Kidney (tissue), 14 donors: ENCODE measurements around the gene TSGA10IP. TPM values are rescaled to one million over a fixed set of nuclear protein-coding genes. Genes with fewer than 3 reads are reported as not detected.

Source experiments
- DNase-seq, 5 donors: peaks; one replicate each; pipeline ENCODE4 v3.0.0-alpha.2; 2013 to 2020
- FAIRE-seq: peaks from 2 replicates; lab custom pipeline; 2012; peaks lifted over from hg19 to GRCh38; lab: Jason Lieb, UNC
- H3K27ac ChIP-seq, 2 donors: one replicate each; pipeline ENCODE4 v1.7.0; 2013; ENCODE audit warnings: low read depth in 2 of 2, low read length in 2 of 2, inconsistent platforms in 1 of 2
- H3K27me3 ChIP-seq: one replicate; pipeline ENCODE4 v1.7.1; 2013; ENCODE audit warnings: low read length, inconsistent platforms; ENCODE audit not compliant: control insufficient read depth, insufficient read depth
- H3K36me3 ChIP-seq, 3 donors: one replicate each; pipeline versions ENCODE4 v1.7.0 to v1.7.1; 2013; ENCODE audit warnings: low read length in 3 of 3, control low read depth in 1 of 3, inconsistent platforms in 1 of 3; ENCODE audit not compliant: insufficient read depth in 3 of 3, control insufficient read depth in 2 of 3
- H3K4me1 ChIP-seq, 3 donors: one replicate each; pipeline versions ENCODE4 v1.7.0 to v1.7.1; 2013; ENCODE audit warnings: low read length in 3 of 3, inconsistent platforms in 1 of 3, low read depth in 1 of 3; ENCODE audit not compliant: control insufficient read depth in 2 of 3, insufficient read depth in 2 of 3
- H3K4me3 ChIP-seq, 3 donors: one replicate each; pipeline versions ENCODE4 v1.7.0 to v1.8.1; 2013; ENCODE audit warnings: low read length in 3 of 3, control low read depth in 1 of 3, inconsistent platforms in 1 of 3
- H3K9ac ChIP-seq, 3 donors: one replicate each; pipeline versions ENCODE4 v1.7.0 to v1.7.1; 2013; ENCODE audit warnings: low read length in 3 of 3, control low read depth in 1 of 3, inconsistent platforms in 1 of 3
- H3K9me3 ChIP-seq, 3 donors: one replicate each; pipeline versions ENCODE4 v1.7.0 to v1.7.1; 2013; ENCODE audit warnings: low read length in 3 of 3, control low read depth in 1 of 3, inconsistent platforms in 1 of 3; ENCODE audit not compliant: control insufficient read depth in 2 of 3, insufficient read depth in 1 of 3
- intact Hi-C: fragments of 100-400 bp; cut with DNase I; formaldehyde crosslinking; loops from one replicate; pipeline ENCODE4 v1.11.1; 2022
- polyA plus RNA-seq: library from polyadenylated mRNA; stranded (reverse); fragments of 350-450 nt; fragmentation: Illumina TruSeq; extraction: RNeasy Lipid Tissue Mini Kit (QIAGEN cat#74804); gene quantifications from one replicate; pipeline ENCODE4 v1.2.3, GENCODE V29; 2014; ENCODE audit warnings: low read depth, low replicate concordance; ENCODE audit not compliant: insufficient read depth
- total RNA-seq: library from RNA; stranded (reverse); fragmentation: NEBNext Ultra II Directional; extraction: Animal tissue kit (Norgen Biotek cat#: 25700); gene quantifications from one replicate; pipeline ENCODE4 v1.2.1, GENCODE V29; 2021
- TF ChIP-seq, protein P1 (sequence below): IDR thresholded peaks from 3 replicates; pipeline ENCODE4 v1.5.1; 2012; ENCODE audit warnings: mild to moderate bottlenecking, moderate library complexity, borderline replicate concordance; ENCODE audit not compliant: insufficient read depth; ENCODE audit errors: extremely low read depth
- donor health status: control.
- donor health status: control.
- donor health status: control.
- donor health status: control.
- donor health status: control.
- donor health status: DM: yes; HTN: yes; CAD: no.
- donor health status: Normal renal cell carcinoma (clear cell type).

TSGA10IP gene
- total and polyA plus RNA-seq, 2 donors from 2014 or later: not detected

DNA sequence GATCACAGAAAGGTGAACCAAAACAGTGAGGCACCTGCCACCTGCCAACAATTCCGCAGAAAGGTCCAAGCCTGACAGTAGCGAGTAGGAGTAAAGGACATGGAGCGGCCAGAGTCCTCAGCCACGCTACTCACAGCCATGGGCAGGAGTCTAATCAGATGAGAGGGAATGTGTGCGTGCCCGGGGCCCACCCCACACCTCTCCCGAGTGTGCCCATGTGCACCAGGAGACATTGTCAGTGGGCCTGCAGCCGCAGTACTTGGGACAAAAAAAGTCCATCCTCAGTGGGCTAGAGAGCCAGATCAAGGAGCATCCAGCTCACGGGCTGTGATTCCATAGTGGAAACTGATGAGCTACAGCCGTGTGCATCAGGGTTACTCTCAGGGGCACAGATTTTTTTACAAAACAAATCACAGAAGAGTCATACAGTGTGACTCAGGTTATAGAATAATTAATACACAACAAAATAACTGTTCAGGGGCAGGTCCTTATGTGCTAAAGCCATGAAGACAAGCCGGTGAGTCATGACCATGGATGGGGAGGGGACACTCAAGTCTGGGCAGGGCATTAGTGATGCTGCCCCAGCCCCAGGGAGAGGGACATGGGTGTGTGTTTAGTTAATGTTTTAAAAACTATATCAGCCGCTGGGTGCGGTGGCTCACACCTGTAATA is 28.3 kb downstream of the TSGA10IP start:
- intact Hi-C loops: no loop called here
- DNase-seq: no peak

DNA sequence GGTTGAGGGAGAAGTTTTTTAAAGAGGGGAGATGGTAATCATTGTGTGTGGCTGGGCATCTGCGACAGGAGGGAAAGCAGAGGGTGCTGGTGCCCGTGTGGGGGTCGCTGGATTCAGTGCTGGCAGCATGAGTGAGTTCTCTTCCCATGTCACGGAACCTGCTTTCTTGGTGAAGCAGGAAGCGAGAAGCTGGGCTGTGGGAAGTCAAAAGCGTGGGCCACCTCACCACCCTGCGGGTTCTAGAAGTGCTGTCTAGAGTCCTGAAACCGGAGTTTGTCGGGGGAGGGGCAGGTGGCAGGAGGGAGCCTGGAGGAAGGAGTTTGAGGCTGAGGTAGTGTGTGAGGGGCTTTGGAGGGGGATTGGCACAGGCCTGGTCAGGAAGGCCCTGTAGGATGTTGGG is 30.5 kb downstream of the TSGA10IP start:
- DNase-seq (peak in 1 of 5 donors; percentile 51), FAIRE-seq (no peak)
- H3K4me3 ChIP-seq: no peak overlapping the region
- TF ChIP-seq, protein P1, sequence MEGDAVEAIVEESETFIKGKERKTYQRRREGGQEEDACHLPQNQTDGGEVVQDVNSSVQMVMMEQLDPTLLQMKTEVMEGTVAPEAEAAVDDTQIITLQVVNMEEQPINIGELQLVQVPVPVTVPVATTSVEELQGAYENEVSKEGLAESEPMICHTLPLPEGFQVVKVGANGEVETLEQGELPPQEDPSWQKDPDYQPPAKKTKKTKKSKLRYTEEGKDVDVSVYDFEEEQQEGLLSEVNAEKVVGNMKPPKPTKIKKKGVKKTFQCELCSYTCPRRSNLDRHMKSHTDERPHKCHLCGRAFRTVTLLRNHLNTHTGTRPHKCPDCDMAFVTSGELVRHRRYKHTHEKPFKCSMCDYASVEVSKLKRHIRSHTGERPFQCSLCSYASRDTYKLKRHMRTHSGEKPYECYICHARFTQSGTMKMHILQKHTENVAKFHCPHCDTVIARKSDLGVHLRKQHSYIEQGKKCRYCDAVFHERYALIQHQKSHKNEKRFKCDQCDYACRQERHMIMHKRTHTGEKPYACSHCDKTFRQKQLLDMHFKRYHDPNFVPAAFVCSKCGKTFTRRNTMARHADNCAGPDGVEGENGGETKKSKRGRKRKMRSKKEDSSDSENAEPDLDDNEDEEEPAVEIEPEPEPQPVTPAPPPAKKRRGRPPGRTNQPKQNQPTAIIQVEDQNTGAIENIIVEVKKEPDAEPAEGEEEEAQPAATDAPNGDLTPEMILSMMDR: no peak
- H3K4me1 ChIP-seq: no peaks in the 10 kb centered on the region
- H3K36me3 ChIP-seq: peaks cover 0 to 20% (median 2%) of the 10 kb centered on the region in 3 donors
- intact Hi-C loops: no loop called here
- H3K27ac ChIP-seq: no peak overlapping the region
- no peaks in the 10 kb centered on the region for H3K27me3 ChIP-seq
- no peak overlapping the region for H3K9ac ChIP-seq
- no peaks in the 10 kb centered on the region for H3K9me3 ChIP-seq

More for the DNA sequence above, 28.3 kb downstream of the TSGA10IP start:
- H3K9ac ChIP-seq: no peak overlapping the region
- H3K4me1 ChIP-seq: no peaks in the 10 kb centered on the region
- H3K9me3 ChIP-seq: no peaks in the 10 kb centered on the region
- H3K27ac ChIP-seq: no peak overlapping the region
- FAIRE-seq: no peak
- H3K4me3 ChIP-seq: no peak overlapping the region
- peaks cover 0 to 17% (median 13%) of the 10 kb centered on the region in 3 donors for H3K36me3 ChIP-seq
- H3K27me3 ChIP-seq: no peaks in the 10 kb centered on the region
- TF ChIP-seq, protein P1: no peak

DNA sequence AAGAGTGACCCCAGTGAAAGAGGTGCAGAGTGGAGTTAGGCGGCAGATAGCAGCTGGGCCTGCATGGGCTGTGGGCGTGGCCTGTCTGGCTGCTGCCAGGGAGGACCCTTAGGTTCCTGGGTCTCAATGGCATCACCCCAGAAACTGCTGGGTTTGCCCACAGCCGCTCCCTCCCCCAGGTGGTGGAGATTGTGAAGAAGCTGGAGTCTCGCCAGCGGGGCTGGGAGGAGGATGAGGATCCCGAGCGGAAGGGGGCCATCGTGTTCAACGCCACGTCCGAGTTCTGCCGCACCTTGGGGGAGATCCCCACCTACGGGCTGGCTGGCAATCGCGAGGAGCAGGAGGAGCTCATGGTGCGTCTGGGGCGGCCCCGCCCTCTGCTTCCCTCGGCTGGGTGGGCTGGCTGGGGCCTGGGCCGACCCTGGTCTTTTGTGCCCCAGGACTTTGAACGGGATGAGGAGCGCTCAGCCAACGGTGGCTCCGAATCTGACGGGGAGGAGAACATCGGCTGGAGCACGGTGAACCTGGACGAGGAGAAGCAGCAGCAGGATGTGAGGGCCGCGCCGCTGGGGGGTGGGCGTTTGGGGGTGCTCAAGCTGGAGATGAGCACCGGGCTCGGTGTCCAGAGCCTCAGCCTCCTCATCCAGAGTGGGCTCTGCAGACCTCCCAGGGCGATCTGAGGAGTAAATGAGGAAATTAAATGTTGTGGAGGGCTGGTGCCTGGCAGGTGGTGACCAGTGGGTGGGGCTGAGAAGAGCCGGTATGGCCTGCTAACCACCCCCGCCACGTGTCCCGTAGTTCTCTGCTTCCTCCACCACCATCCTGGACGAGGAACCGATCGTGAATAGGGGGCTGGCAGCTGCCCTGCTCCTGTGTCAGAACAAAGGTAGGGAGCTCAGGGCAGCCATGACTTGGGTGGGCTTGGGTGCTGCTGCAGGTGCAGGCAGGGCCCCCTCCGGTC is 31.2 kb downstream of the TSGA10IP start:
- Histone ChIP-seq H3K27ac (no peak overlapping the region), H3K9ac (no peak overlapping the region), H3K4me1 (no peaks in the 10 kb centered on the region), H3K36me3 (peaks cover 0 to 20% (median 2%) of the 10 kb centered on the region in 3 donors), H3K4me3 (no peak overlapping the region), H3K27me3 (no peaks in the 10 kb centered on the region), H3K9me3 (no peaks in the 10 kb centered on the region)
- DNase-seq (no peak), FAIRE-seq (no peak)
- intact Hi-C loops: no loop called here
- TF ChIP-seq, protein P1: no peak
